ENCODE measurements around the gene OR6S1. TPM values are rescaled to one million over a fixed set of nuclear protein-coding genes. Genes with fewer than 3 reads are reported as not detected.
"Not testable (repeated sequence)": the region's sequence is repeated elsewhere in the genome, so short reads cannot be mapped to it uniquely, and the experiment has no call there.

The OR6S1 gene
- total and polyA plus RNA-seq, 7 experiments from 2014 or later: not detected

- peaks cover 0 to 12% (median 7%) of the 10 kb centered on the region in 7 donors for H3K4me1 Mint-ChIP-seq
- ATAC-seq: not testable (repeated sequence)
Observed at GRCh38 chr14:20595726-20596125, 45.8 kb downstream of the OR6S1 start.

GRCh38 chr14:20592574-20592973, 48.9 kb downstream of the OR6S1 start:
- H3K4me1 ChIP-seq (ENCODE audit: control insufficient read depth in 2 of 2, insufficient read depth in 2 of 2, low read length in 2 of 2): no peaks in the 10 kb centered on the region
- H3K36me3 ChIP-seq (ENCODE audit: control insufficient read depth in 2 of 3, insufficient read depth in 3 of 3, low read length in 3 of 3): no peaks in the 10 kb centered on the region
- H3K4me3 ChIP-seq (ENCODE audit: low read length): no peak overlapping the region
- Mint-ChIP-seq H3K27ac (no peak overlapping the region), H3K4me1 (peaks cover 0 to 12% (median 7%) of the 10 kb centered on the region in 7 donors), H3K9me3 (peaks cover 0 to 2% (median 0%) of the 10 kb centered on the region in 11 donors), H3K27me3 (peaks cover 0 to 18% (median 3%) of the 10 kb centered on the region in 5 donors), H3K4me3 (no peak overlapping the region), H3K36me3 (no peaks in the 10 kb centered on the region)
- no peaks in the 10 kb centered on the region for H3K27me3 ChIP-seq (ENCODE audit: control insufficient read depth in 2 of 2, insufficient read depth in 2 of 2, low read length in 2 of 2)
- no peaks in the 10 kb centered on the region for H3K9me3 ChIP-seq (ENCODE audit: control insufficient read depth in 2 of 3, low read length in 3 of 3)
- intact Hi-C loops (cut with micrococcal nuclease): no loop called here
- DNase-seq: no peak
- H3K27ac ChIP-seq (ENCODE audit: low read depth, low read length): no peak overlapping the region
- no peak for ATAC-seq
- CTCF ChIA-PET: interaction anchor here (0.7 kb wide), 1 partner anchor 179 kb away, joined by 5 read pairs; the partner anchor contains the start of gene TEP1
- POLR2A ChIA-PET: no interaction called here

More at GRCh38 chr14:20595726-20596125, 45.8 kb downstream of the OR6S1 start:
- H3K4me1 ChIP-seq (ENCODE audit: control insufficient read depth in 2 of 2, insufficient read depth in 2 of 2, low read length in 2 of 2); CTCF ChIA-PET; H3K4me3 ChIP-seq (ENCODE audit: low read length); H3K36me3 Mint-ChIP-seq; DNase-seq; intact Hi-C loops (cut with micrococcal nuclease); POLR2A ChIA-PET; H3K27ac Mint-ChIP-seq; H3K9me3 Mint-ChIP-seq; H3K4me3 Mint-ChIP-seq; H3K9me3 ChIP-seq (ENCODE audit: control insufficient read depth in 2 of 3, low read length in 3 of 3); H3K27me3 ChIP-seq (ENCODE audit: control insufficient read depth in 2 of 2, insufficient read depth in 2 of 2, low read length in 2 of 2); H3K27ac ChIP-seq (ENCODE audit: low read depth, low read length); H3K36me3 ChIP-seq (ENCODE audit: control insufficient read depth in 2 of 3, insufficient read depth in 3 of 3, low read length in 3 of 3): not testable (repeated sequence)
- H3K27me3 Mint-ChIP-seq: peaks cover 0 to 14% (median 0%) of the 10 kb centered on the region in 5 donors

GRCh38 chr14:20591235-20591634, 50.3 kb downstream of the OR6S1 start, which contains the start of gene RNASE12:
Gene RNASE12 (minus strand): TSS chr14:20591376. CDS start chr14:20590723, 653 bp downstream.
- peaks cover 0 to under 1% (median 0%) of the 10 kb centered on the region in 5 donors for H3K36me3 Mint-ChIP-seq
- no peak within 1 kb of the TSS for H3K27ac Mint-ChIP-seq
- DNase-seq (no peak), ATAC-seq (no peak)
- ChIA-PET POLR2A (no interaction called here), CTCF (no interaction called here)
- Histone ChIP-seq H3K36me3 (ENCODE audit: control insufficient read depth in 2 of 3, insufficient read depth in 3 of 3, low read length in 3 of 3) (no peaks in the 10 kb centered on the region), H3K27me3 (ENCODE audit: control insufficient read depth in 2 of 2, insufficient read depth in 2 of 2, low read length in 2 of 2) (no peaks in the 10 kb centered on the region), H3K4me1 (ENCODE audit: control insufficient read depth in 2 of 2, insufficient read depth in 2 of 2, low read length in 2 of 2) (no peaks in the 10 kb centered on the region), H3K4me3 (ENCODE audit: low read length) (no peak within 1 kb of the TSS), H3K27ac (ENCODE audit: low read depth, low read length) (no peak within 1 kb of the TSS), H3K9me3 (ENCODE audit: control insufficient read depth in 2 of 3, low read length in 3 of 3) (no peaks in the 10 kb centered on the region)
- intact Hi-C loops (cut with micrococcal nuclease): no loop called here
- peaks cover 0 to 12% (median 7%) of the 10 kb centered on the region in 7 donors for H3K4me1 Mint-ChIP-seq
- peaks cover 0 to 18% (median 4%) of the 10 kb centered on the region in 5 donors for H3K27me3 Mint-ChIP-seq
- no peak within 1 kb of the TSS for H3K4me3 Mint-ChIP-seq
- peaks cover 0 to 2% (median 0%) of the 10 kb centered on the region in 11 donors for H3K9me3 Mint-ChIP-seq

Other genes with a start within 250 kb of the OR6S1 start
- gene TEP1, start 228.2 kb downstream of the OR6S1 start, total RNA-seq: 10 to 100 TPM; 23.5 to 56.0 (median 43.6) TPM
- gene TEP1, start 228.2 kb downstream of the OR6S1 start, polyA plus RNA-seq: 1 to 10 TPM in 1 of 2 donors, under 1 TPM in 1; 0.74 to 6.3 TPM
- gene KLHL33, start 205.5 kb downstream of the OR6S1 start, total RNA-seq: under 1 TPM in 4 of 5 experiments, not detected in 1; 0.14 to 0.51 (median 0.23) TPM
- gene KLHL33, start 205.5 kb downstream of the OR6S1 start, polyA plus RNA-seq: not detected
- 10 to 100 TPM; 54.2 to 77.2 (median 69.1) TPM for gene OSGEP, start 186.9 kb downstream of the OR6S1 start, total RNA-seq
- 10 to 100 TPM; 30.8 to 42.9 TPM for gene OSGEP, start 186.9 kb downstream of the OR6S1 start, polyA plus RNA-seq
- 100 to 1,000 TPM in 4 of 5 experiments, 10 to 100 TPM in 1; 97.4 to 159 (median 129) TPM for gene APEX1, start 186.5 kb downstream of the OR6S1 start, total RNA-seq
- gene APEX1, start 186.5 kb downstream of the OR6S1 start, polyA plus RNA-seq: 100 to 1,000 TPM; 161 to 205 TPM
- 10 to 100 TPM; 34.9 to 87.1 (median 74.2) TPM for gene PIP4P1, start 180.3 kb downstream of the OR6S1 start, total RNA-seq
- gene PIP4P1, start 180.3 kb downstream of the OR6S1 start, polyA plus RNA-seq: 10 to 100 TPM; 20.7 to 38.5 TPM
- gene PNP, start 172.3 kb downstream of the OR6S1 start, total RNA-seq: 100 to 1,000 TPM in 2 of 5 experiments, 10 to 100 TPM in 3; 58.9 to 179 (median 83.0) TPM
- gene PNP, start 172.3 kb downstream of the OR6S1 start, polyA plus RNA-seq: 10 to 100 TPM; 35.6 to 59.6 TPM
- gene RNASE10, start 136.2 kb downstream of the OR6S1 start, total RNA-seq: 1 to 10 TPM in 1 of 5 experiments, under 1 TPM in 4; 0.63 to 1.1 (median 0.70) TPM
- gene RNASE10, start 136.2 kb downstream of the OR6S1 start, polyA plus RNA-seq: not detected
- not detected for gene RNASE9, start 80.6 kb downstream of the OR6S1 start, total RNA-seq
- gene RNASE9, start 80.6 kb downstream of the OR6S1 start, polyA plus RNA-seq: not detected
- not detected for gene RNASE11, start 53.7 kb downstream of the OR6S1 start, total RNA-seq
- not detected for gene RNASE11, start 53.7 kb downstream of the OR6S1 start, polyA plus RNA-seq
- not detected for gene RNASE12, start 50.3 kb downstream of the OR6S1 start, total RNA-seq
- not detected for gene RNASE12, start 50.3 kb downstream of the OR6S1 start, polyA plus RNA-seq
- 1 to 10 TPM in 1 of 5 experiments, under 1 TPM in 4; 0.17 to 4.2 (median 0.43) TPM for gene RNASE4, start 42.9 kb upstream of the OR6S1 start, total RNA-seq
- gene RNASE4, start 42.9 kb upstream of the OR6S1 start, polyA plus RNA-seq: under 1 TPM in 1 of 2 donors, not detected in 1; 0.83 TPM
- gene ANG, start 47.1 kb upstream of the OR6S1 start, total RNA-seq: 1 to 10 TPM in 3 of 5 experiments, not detected in 2; 1.6 to 3.5 (median 1.7) TPM
- gene ANG, start 47.1 kb upstream of the OR6S1 start, polyA plus RNA-seq: under 1 TPM in 1 of 2 donors, not detected in 1; 0.40 TPM
- gene EDDM3A, start 104.2 kb upstream of the OR6S1 start, total RNA-seq: not detected
- not detected for gene EDDM3A, start 104.2 kb upstream of the OR6S1 start, polyA plus RNA-seq
- not detected for gene EDDM3B, start 126.7 kb upstream of the OR6S1 start, total RNA-seq
- not detected for gene EDDM3B, start 126.7 kb upstream of the OR6S1 start, polyA plus RNA-seq
- 10 to 100 TPM in 1 of 5 experiments, 1 to 10 TPM in 4; 2.7 to 34.2 (median 2.9) TPM for gene RNASE6, start 139.6 kb upstream of the OR6S1 start, total RNA-seq
- gene RNASE6, start 139.6 kb upstream of the OR6S1 start, polyA plus RNA-seq: 1 to 10 TPM; 3.6 to 5.6 TPM
- 10 to 100 TPM in 2 of 5 experiments, 1 to 10 TPM in 1, not detected in 2; 1.8 to 19.0 (median 15.5) TPM for gene RNASE1, start 161.2 kb upstream of the OR6S1 start, total RNA-seq
- gene RNASE1, start 161.2 kb upstream of the OR6S1 start, polyA plus RNA-seq: not detected
- 1 to 10 TPM in 1 of 5 experiments, not detected in 4; 1.1 TPM for gene RNASE3, start 249.7 kb upstream of the OR6S1 start, total RNA-seq
- not detected for gene RNASE3, start 249.7 kb upstream of the OR6S1 start, polyA plus RNA-seq

All from naive thymus-derived CD4-positive, alpha-beta T cell (primary cell).